TTC549 (cell line): ENCODE data around the gene GABRQ.
"Not testable (repeated sequence)": the region's sequence is repeated elsewhere in the genome, so short reads cannot be mapped to it uniquely, and the experiment has no call there.

ENCODE experiments used
- FAIRE-seq: peaks from 2 replicates; lab custom pipeline; 2012; peaks lifted over from hg19 to GRCh38; lab: Jason Lieb, UNC

GABRQ gene

DNA sequence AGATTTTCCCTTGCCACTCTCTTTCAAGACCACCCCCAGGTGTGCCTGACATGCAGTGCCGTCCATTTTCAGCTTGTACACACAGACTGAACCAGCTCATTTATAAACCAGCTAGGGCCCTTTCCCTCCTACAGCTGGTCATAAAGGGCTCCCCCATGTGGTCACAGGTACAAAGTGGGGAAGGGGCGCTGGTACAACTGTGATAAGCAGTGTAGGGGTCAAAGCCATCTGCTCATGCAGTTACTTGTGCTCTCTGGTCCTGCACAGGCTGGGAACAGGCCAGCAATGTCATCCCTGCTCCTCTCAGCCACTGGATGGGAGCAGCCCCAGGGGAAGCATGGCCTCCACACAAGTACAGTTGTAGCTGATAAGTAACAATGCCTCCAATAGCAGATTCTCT lies 20.6 kb downstream of the GABRQ start:
- no peak for FAIRE-seq

DNA sequence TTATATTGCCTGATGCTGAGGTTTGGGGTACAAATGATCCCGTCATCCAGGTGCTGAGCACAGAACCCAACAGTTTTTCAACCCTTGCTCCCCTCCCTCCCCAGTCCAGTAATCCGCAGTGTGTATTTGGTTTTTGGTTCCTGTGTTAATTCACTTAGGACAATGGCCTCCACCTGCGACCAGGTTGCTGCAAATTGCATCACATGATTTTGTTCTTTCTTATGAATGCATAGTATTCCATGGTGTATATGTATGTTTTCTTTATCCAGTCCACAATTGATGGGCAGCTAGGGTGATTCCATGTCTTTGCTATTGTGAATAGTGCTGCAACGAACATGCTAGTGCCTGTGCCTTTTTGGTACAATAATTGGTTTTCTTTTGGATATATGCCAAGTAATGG lies 25.4 kb downstream of the GABRQ start:
- no peak for FAIRE-seq

DNA sequence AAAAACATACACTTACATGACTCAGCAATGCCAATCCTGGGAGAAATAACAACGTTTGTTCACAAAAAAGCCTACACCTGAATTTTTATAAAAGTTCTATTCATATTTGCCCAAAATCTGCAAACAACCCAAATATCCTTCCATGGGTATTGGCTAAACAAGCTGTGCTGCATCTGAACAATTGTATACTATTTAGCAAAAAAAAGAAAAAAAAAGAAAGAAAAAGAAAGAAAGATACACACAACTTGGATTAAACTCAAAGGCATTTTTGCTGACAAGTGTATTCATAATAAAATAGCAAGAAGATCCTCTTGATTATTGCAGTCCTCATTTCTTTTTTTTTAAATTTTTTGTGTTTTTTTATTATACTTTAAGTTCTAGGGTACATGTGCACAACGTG lies 36.4 kb downstream of the GABRQ start:
- no peak for FAIRE-seq

GRCh38 chrX:152674652-152675051 lies 37.0 kb downstream of the GABRQ start:
- not testable (repeated sequence) for FAIRE-seq

- FAIRE-seq, result not testable (repeated sequence)
Measured at GRCh38 chrX:152681012-152681411, 43.3 kb downstream of the GABRQ start.

DNA sequence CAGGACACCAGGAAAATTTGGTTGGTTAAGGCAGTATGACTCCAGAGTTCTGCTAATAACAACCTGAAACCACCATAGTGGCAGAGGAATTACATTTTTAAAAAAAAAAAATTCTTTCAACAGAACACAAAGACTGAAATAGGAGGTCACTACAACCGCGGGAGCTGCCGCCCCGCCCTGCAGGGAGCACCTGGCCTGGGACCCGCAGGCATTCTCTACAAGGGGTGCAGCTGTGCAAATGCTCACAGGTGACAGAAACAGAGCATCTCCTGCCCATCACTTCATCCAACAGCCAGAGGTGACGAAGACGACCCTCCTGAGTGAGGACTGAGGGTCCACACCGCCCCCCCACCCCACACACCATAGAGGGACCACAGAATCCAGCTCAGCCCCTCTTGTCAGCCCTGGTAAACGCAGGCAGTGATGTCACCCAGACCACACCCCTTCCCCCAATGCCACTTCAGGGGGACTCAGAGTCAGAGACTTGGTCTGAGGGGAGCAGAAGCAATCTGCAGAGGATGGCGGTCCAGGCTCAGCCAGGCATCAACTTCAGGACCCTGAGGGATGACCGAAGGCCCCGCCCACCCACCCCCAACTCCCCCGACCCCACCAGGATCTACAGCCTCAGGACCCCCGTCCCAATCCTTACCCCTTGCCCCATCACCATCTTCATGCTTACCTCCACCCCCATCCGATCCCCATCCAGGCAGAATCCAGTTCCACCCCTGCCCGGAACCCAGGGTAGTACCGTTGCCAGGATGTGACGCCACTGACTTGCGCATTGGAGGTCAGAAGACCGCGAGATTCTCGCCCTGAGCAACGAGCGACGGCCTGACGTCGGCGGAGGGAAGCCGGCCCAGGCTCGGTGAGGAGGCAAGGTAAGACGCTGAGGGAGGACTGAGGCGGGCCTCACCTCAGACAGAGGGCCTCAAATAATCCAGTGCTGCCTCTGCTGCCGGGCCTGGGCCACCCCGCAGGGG lies 60.5 kb downstream of the GABRQ start, which contains the start of gene MAGEA3:
Gene MAGEA3, plus strand, starts transcription at position 843 of the 980 bp plus-strand sequence. CDS start 2,039 bp downstream, outside the sequence.
- not testable (repeated sequence) for FAIRE-seq

- not testable (repeated sequence) for FAIRE-seq
Measured at GRCh38 chrX:152700390-152700789, 62.7 kb downstream of the GABRQ start.

DNA sequence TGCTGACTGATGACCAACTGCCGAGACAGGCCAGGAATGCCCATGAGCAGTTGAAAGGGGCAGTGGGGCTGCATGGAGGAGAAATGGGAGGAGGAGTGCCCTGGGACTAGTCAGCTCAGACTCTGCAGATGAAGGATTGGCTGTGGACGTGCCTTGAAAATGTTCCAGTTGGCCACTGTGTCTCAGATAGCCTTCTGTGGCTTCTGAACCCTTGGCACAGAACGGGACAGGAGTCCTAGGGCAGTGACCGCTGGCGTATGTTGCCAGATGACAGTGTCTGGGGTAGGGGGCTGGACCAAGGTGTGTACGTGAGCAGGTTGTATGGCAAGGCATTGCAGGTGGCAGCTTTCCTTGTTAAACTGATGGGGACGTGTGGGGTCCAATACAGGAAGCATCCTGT lies 68.8 kb downstream of the GABRQ start:
- FAIRE-seq, result not testable (repeated sequence)
